ENCODE results near the gene CIITA.
A peak's percentile ranks its signal among the peaks of the same experiment; 100 is the strongest.
"Not testable (repeated sequence)": the region's sequence is repeated elsewhere in the genome, so short reads cannot be mapped to it uniquely, and the experiment has no call there.

Gene CIITA

GRCh38 chr16:10876799-10877341 is at the start of gene CIITA:
Gene CIITA (plus strand): TSS chr16:10877202. CDS start chr16:10877331, 129 bp downstream.
- DNase-seq (ENCODE audit: low read depth) = peak; percentile 95
- H3K4me3 ChIP-seq (ENCODE audit: low read length) = no peak within 1 kb of the TSS
- TF ChIP-seq, protein P1, sequence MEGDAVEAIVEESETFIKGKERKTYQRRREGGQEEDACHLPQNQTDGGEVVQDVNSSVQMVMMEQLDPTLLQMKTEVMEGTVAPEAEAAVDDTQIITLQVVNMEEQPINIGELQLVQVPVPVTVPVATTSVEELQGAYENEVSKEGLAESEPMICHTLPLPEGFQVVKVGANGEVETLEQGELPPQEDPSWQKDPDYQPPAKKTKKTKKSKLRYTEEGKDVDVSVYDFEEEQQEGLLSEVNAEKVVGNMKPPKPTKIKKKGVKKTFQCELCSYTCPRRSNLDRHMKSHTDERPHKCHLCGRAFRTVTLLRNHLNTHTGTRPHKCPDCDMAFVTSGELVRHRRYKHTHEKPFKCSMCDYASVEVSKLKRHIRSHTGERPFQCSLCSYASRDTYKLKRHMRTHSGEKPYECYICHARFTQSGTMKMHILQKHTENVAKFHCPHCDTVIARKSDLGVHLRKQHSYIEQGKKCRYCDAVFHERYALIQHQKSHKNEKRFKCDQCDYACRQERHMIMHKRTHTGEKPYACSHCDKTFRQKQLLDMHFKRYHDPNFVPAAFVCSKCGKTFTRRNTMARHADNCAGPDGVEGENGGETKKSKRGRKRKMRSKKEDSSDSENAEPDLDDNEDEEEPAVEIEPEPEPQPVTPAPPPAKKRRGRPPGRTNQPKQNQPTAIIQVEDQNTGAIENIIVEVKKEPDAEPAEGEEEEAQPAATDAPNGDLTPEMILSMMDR (IDR thresholded peaks at IDR 0.05; ENCODE audit: insufficient read depth, low read depth, low read length, missing control alignments) = no peak

- no peak overlapping the region for H3K4me3 ChIP-seq (ENCODE audit: low read length)
- TF ChIP-seq, protein P1 (IDR thresholded peaks at IDR 0.05; ENCODE audit: insufficient read depth, low read depth, low read length, missing control alignments) = no peak
- DNase-seq (ENCODE audit: low read depth) = peak; percentile 35
Observed at GRCh38 chr16:10827691-10828341, 49.2 kb upstream of the CIITA start.

GRCh38 chr16:10828851-10829366 is 48.1 kb upstream of the CIITA start:
- peak; percentile 58 for DNase-seq (ENCODE audit: low read depth)
- no peak overlapping the region for H3K4me3 ChIP-seq (ENCODE audit: low read length)
- TF ChIP-seq, protein P1 (IDR thresholded peaks at IDR 0.05; ENCODE audit: insufficient read depth, low read depth, low read length, missing control alignments) = no peak

DNA sequence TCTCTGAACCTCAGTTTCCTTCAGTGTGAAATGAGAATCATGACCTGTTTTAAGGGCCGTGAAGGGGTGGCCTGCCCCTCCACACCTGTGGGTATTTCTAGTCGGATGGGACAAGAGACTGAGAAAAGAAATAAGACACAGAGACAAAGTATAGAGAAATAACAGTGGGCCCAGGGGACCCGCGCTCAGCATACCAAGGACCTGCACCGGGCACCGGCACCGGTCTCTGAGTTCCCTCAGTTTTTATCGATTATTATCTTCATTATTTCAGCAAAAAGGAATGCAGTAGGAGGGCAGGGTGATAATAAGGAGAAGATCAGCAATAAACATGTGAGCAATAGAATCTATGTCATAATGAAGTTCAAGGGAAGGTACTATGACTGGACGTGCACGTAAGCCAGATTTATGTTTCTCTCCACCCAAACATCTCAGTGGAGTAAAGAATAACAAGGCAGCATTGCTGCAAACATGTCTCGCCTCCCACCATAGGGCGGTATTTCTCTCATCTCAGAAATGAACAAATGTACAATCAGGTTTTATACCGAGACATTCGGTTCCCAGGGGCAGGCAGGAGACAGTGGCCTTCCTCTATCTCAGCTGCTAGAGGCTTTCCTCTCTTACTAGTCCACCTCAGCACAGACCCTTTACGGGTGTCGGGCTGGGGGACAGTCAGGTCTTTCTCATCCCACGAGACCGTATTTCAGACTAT is 47.5 kb upstream of the CIITA start:
- H3K4me3 ChIP-seq (ENCODE audit: low read length); DNase-seq (ENCODE audit: low read depth): not testable (repeated sequence)

- not testable (repeated sequence) for H3K4me3 ChIP-seq (ENCODE audit: low read length); DNase-seq (ENCODE audit: low read depth)
Observed at GRCh38 chr16:10830240-10830639, 46.8 kb upstream of the CIITA start.

- DNase-seq (ENCODE audit: low read depth) = no peak
- TF ChIP-seq, protein P1 (IDR thresholded peaks at IDR 0.05; ENCODE audit: insufficient read depth, low read depth, low read length, missing control alignments) = no peak
- H3K4me3 ChIP-seq (ENCODE audit: low read length) = no peak overlapping the region
Observed at GRCh38 chr16:10831894-10832886, 44.8 kb upstream of the CIITA start.

DNA sequence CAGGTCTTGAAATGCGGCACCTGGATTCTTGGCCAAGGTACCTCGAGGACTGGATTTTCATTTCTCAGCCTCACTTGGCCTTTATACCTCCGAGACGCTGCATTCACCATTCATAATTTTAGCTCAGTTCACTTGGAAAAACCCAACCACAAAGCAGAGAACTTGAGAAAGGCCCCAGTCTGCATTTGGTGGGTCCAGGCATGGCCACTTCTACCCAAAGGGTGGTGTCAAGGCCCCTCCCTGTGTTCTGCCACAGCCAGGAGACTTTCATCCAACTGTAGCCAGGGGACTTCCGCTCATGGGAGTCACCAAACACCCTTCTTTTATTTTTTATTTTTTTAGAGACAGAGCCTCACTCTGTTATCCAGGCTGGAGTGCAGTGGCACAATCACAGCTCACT is 43.7 kb upstream of the CIITA start:
- H3K4me3 ChIP-seq (ENCODE audit: low read length) = no peak overlapping the region
- TF ChIP-seq, protein P1 (IDR thresholded peaks at IDR 0.05; ENCODE audit: insufficient read depth, low read depth, low read length, missing control alignments) = no peak
- no peak for DNase-seq (ENCODE audit: low read depth)
